Measurements from ENCODE around the gene VWA1.
"Not testable (repeated sequence)": the region's sequence is repeated elsewhere in the genome, so short reads cannot be mapped to it uniquely, and the experiment has no call there.

VWA1 gene

GRCh38 chr1:1472053-1472876 is 36.8 kb downstream of the VWA1 start:
- not testable (repeated sequence) for H3K4ac ChIP-seq (ENCODE audit: low read depth, low read length); H3K36me3 ChIP-seq (ENCODE audit: control insufficient read depth, insufficient read depth, low read length); H2BK15ac ChIP-seq (replicated peaks; ENCODE audit: low read depth); H2BK5ac ChIP-seq (ENCODE audit: low read length); H2BK120ac ChIP-seq (ENCODE audit: low read depth, low read length); H3K27ac ChIP-seq (ENCODE audit: low read depth, low read length); H4K8ac ChIP-seq (ENCODE audit: low read depth, low read length); H3K18ac ChIP-seq (ENCODE audit: low read length); H3K27me3 ChIP-seq (ENCODE audit: insufficient read depth, low read length, poor library complexity); H3K4me1 ChIP-seq (ENCODE audit: control insufficient read depth, low read depth, low read length); H2AK5ac ChIP-seq (ENCODE audit: low read length); H3K23ac ChIP-seq (ENCODE audit: low read length); H3K79me1 ChIP-seq (ENCODE audit: low read length); H4K5ac ChIP-seq (ENCODE audit: low read length)
- Histone ChIP-seq H3K9ac (ENCODE audit: low read length) (peak overlapping the region; percentile 41), H3K56ac (ENCODE audit: low read length) (peak overlapping the region; percentile 79), H3K4me2 (ENCODE audit: low read length) (peak overlapping the region; percentile 9), H3K79me2 (ENCODE audit: control insufficient read depth, insufficient read depth, low read length) (peaks cover 28% of the 10 kb centered on the region), H3K4me3 (ENCODE audit: low read length) (peak overlapping the region; percentile 23)
- no CpG with 5 or more reads among the region's 65 CpGs for WGBS (ENCODE audit: extremely low coverage, insufficient coverage, low lambda C conversion rate)
- peak; percentile 14 for DNase-seq

GRCh38 chr1:1476011-1476410 is 40.5 kb downstream of the VWA1 start:
- H3K4me3 ChIP-seq (ENCODE audit: low read length); H3K9ac ChIP-seq (ENCODE audit: low read length); H3K36me3 ChIP-seq (ENCODE audit: control insufficient read depth, insufficient read depth, low read length); H3K4me2 ChIP-seq (ENCODE audit: low read length); H2BK15ac ChIP-seq (replicated peaks; ENCODE audit: low read depth); H2AK5ac ChIP-seq (ENCODE audit: low read length); H3K27me3 ChIP-seq (ENCODE audit: insufficient read depth, low read length, poor library complexity); H3K4me1 ChIP-seq (ENCODE audit: control insufficient read depth, low read depth, low read length); H2BK5ac ChIP-seq (ENCODE audit: low read length); H2BK120ac ChIP-seq (ENCODE audit: low read depth, low read length); H4K5ac ChIP-seq (ENCODE audit: low read length); H3K23ac ChIP-seq (ENCODE audit: low read length); H3K4ac ChIP-seq (ENCODE audit: low read depth, low read length); H3K27ac ChIP-seq (ENCODE audit: low read depth, low read length); H4K8ac ChIP-seq (ENCODE audit: low read depth, low read length); DNase-seq; H3K56ac ChIP-seq (ENCODE audit: low read length); H3K79me1 ChIP-seq (ENCODE audit: low read length); H3K18ac ChIP-seq (ENCODE audit: low read length): not testable (repeated sequence)
- H3K79me2 ChIP-seq (ENCODE audit: control insufficient read depth, insufficient read depth, low read length) = peaks cover 29% of the 10 kb centered on the region
- no CpG with 5 or more reads among the region's 17 CpGs for WGBS (ENCODE audit: extremely low coverage, insufficient coverage, low lambda C conversion rate)

GRCh38 chr1:1477206-1477605 is 41.7 kb downstream of the VWA1 start:
- peaks cover 5% of the 10 kb centered on the region for H3K36me3 ChIP-seq (ENCODE audit: control insufficient read depth, insufficient read depth, low read length)
- H2BK120ac ChIP-seq (ENCODE audit: low read depth, low read length) = no peak overlapping the region
- H3K4ac ChIP-seq (ENCODE audit: low read depth, low read length) = no peak overlapping the region
- H3K79me1 ChIP-seq (ENCODE audit: low read length) = peaks cover 5% of the 10 kb centered on the region
- H2BK5ac ChIP-seq (ENCODE audit: low read length) = no peak overlapping the region
- no peak overlapping the region for H2BK15ac ChIP-seq (replicated peaks; ENCODE audit: low read depth)
- H3K56ac ChIP-seq (ENCODE audit: low read length) = no peak overlapping the region
- H3K27ac ChIP-seq (ENCODE audit: low read depth, low read length) = no peak overlapping the region
- H2AK5ac ChIP-seq (ENCODE audit: low read length) = no peak overlapping the region
- H3K4me3 ChIP-seq (ENCODE audit: low read length) = no peak overlapping the region
- H4K5ac ChIP-seq (ENCODE audit: low read length) = no peak overlapping the region
- H3K18ac ChIP-seq (ENCODE audit: low read length) = no peak overlapping the region
- peaks cover 29% of the 10 kb centered on the region for H3K79me2 ChIP-seq (ENCODE audit: control insufficient read depth, insufficient read depth, low read length)
- no peak overlapping the region for H3K23ac ChIP-seq (ENCODE audit: low read length)
- WGBS (ENCODE audit: extremely low coverage, insufficient coverage, low lambda C conversion rate) = no CpG with 5 or more reads among the region's 22 CpGs
- no peaks in the 10 kb centered on the region for H3K27me3 ChIP-seq (ENCODE audit: insufficient read depth, low read length, poor library complexity)
- H4K8ac ChIP-seq (ENCODE audit: low read depth, low read length) = no peak overlapping the region
- H3K9ac ChIP-seq (ENCODE audit: low read length) = no peak overlapping the region
- no peak for DNase-seq
- H3K4me1 ChIP-seq (ENCODE audit: control insufficient read depth, low read depth, low read length) = no peaks in the 10 kb centered on the region
- no peak overlapping the region for H3K4me2 ChIP-seq (ENCODE audit: low read length)

- H2AK5ac ChIP-seq (ENCODE audit: low read length) = no peak overlapping the region
- no CpG with 5 or more reads among the region's 42 CpGs for WGBS (ENCODE audit: extremely low coverage, insufficient coverage, low lambda C conversion rate)
- H3K4me1 ChIP-seq (ENCODE audit: control insufficient read depth, low read depth, low read length) = no peaks in the 10 kb centered on the region
- no peak overlapping the region for H3K18ac ChIP-seq (ENCODE audit: low read length)
- H2BK15ac ChIP-seq (replicated peaks; ENCODE audit: low read depth) = no peak overlapping the region
- H3K4me2 ChIP-seq (ENCODE audit: low read length) = no peak overlapping the region
- H4K5ac ChIP-seq (ENCODE audit: low read length) = no peak overlapping the region
- no peak overlapping the region for H3K23ac ChIP-seq (ENCODE audit: low read length)
- H3K56ac ChIP-seq (ENCODE audit: low read length) = no peak overlapping the region
- peaks cover 8% of the 10 kb centered on the region for H3K79me2 ChIP-seq (ENCODE audit: control insufficient read depth, insufficient read depth, low read length)
- H2BK120ac ChIP-seq (ENCODE audit: low read depth, low read length) = no peak overlapping the region
- no peak for DNase-seq
- no peaks in the 10 kb centered on the region for H3K27me3 ChIP-seq (ENCODE audit: insufficient read depth, low read length, poor library complexity)
- H3K36me3 ChIP-seq (ENCODE audit: control insufficient read depth, insufficient read depth, low read length) = peaks cover 11% of the 10 kb centered on the region
- H3K27ac ChIP-seq (ENCODE audit: low read depth, low read length) = no peak overlapping the region
- no peak overlapping the region for H4K8ac ChIP-seq (ENCODE audit: low read depth, low read length)
- no peak overlapping the region for H2BK5ac ChIP-seq (ENCODE audit: low read length)
- no peak overlapping the region for H3K4me3 ChIP-seq (ENCODE audit: low read length)
- H3K79me1 ChIP-seq (ENCODE audit: low read length) = peaks cover 2% of the 10 kb centered on the region
- H3K4ac ChIP-seq (ENCODE audit: low read depth, low read length) = no peak overlapping the region
- no peak overlapping the region for H3K9ac ChIP-seq (ENCODE audit: low read length)
Measured at GRCh38 chr1:1479547-1480487, 44.3 kb downstream of the VWA1 start.

- H3K79me2 ChIP-seq (ENCODE audit: control insufficient read depth, insufficient read depth, low read length); H3K27me3 ChIP-seq (ENCODE audit: insufficient read depth, low read length, poor library complexity); H3K27ac ChIP-seq (ENCODE audit: low read depth, low read length); H4K5ac ChIP-seq (ENCODE audit: low read length); H4K8ac ChIP-seq (ENCODE audit: low read depth, low read length); H3K79me1 ChIP-seq (ENCODE audit: low read length); H2BK15ac ChIP-seq (replicated peaks; ENCODE audit: low read depth); H2BK5ac ChIP-seq (ENCODE audit: low read length); H2AK5ac ChIP-seq (ENCODE audit: low read length); H3K9ac ChIP-seq (ENCODE audit: low read length); H2BK120ac ChIP-seq (ENCODE audit: low read depth, low read length); H3K4me3 ChIP-seq (ENCODE audit: low read length); DNase-seq; H3K4ac ChIP-seq (ENCODE audit: low read depth, low read length); H3K56ac ChIP-seq (ENCODE audit: low read length); H3K23ac ChIP-seq (ENCODE audit: low read length); H3K4me1 ChIP-seq (ENCODE audit: control insufficient read depth, low read depth, low read length); H3K18ac ChIP-seq (ENCODE audit: low read length); H3K4me2 ChIP-seq (ENCODE audit: low read length): not testable (repeated sequence)
- WGBS (ENCODE audit: extremely low coverage, insufficient coverage, low lambda C conversion rate) = no CpG with 5 or more reads among the region's 16 CpGs
- peaks cover 11% of the 10 kb centered on the region for H3K36me3 ChIP-seq (ENCODE audit: control insufficient read depth, insufficient read depth, low read length)
Measured at GRCh38 chr1:1480488-1480867, 45.0 kb downstream of the VWA1 start.
